ENCODE measurements around the gene LRRFIP1. TPM values are rescaled to one million over a fixed set of nuclear protein-coding genes. Genes with fewer than 3 reads are reported as not detected.

The LRRFIP1 gene
- total RNA-seq, 1 donor, result 64.3 TPM

DNA sequence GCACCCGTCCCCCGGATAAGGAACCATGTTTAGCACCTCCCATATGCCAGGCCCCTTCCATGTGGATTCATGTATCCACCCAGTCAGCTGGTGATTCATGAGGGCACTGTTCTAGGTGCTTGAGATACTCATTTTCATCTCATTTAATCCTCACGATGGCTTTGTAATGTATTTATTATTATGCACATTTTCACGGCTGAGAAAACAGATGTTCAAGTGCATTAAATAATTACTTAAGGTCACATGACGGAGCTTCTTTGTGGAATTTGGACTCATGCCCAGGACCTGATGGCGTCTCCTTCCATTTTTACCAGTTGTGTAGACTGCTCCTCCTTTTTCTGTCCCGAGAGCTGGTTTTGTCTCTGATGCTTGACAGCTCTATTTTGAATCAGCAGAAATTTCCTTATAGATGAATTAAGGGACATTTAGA is 99.0 kb downstream of the LRRFIP1 start:
- DNase-seq (ENCODE audit: low read depth), result peak; percentile 87
- TF ChIP-seq, protein P1, sequence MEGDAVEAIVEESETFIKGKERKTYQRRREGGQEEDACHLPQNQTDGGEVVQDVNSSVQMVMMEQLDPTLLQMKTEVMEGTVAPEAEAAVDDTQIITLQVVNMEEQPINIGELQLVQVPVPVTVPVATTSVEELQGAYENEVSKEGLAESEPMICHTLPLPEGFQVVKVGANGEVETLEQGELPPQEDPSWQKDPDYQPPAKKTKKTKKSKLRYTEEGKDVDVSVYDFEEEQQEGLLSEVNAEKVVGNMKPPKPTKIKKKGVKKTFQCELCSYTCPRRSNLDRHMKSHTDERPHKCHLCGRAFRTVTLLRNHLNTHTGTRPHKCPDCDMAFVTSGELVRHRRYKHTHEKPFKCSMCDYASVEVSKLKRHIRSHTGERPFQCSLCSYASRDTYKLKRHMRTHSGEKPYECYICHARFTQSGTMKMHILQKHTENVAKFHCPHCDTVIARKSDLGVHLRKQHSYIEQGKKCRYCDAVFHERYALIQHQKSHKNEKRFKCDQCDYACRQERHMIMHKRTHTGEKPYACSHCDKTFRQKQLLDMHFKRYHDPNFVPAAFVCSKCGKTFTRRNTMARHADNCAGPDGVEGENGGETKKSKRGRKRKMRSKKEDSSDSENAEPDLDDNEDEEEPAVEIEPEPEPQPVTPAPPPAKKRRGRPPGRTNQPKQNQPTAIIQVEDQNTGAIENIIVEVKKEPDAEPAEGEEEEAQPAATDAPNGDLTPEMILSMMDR (IDR thresholded peaks at IDR 0.05; ENCODE audit: insufficient read depth, low read depth, low read length), result no peak

DNA sequence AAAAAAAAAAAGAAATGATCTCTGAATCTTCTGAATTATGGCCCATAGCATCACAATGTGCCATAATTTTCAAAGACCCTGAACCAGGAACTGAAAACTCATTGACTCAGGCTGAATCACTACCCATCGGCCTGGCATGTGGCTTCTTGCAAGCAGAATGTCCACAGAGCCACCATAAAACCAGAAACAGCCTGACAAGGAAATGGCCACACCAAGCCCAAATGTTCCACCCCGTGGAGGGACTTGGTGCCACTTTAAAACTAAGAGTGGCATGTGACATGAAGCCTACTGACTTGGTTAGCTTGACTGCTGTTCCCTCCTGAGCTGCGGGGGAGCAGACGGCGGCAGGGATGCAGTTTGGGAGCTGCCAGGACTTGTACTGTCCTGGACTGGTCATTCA is 100.0 kb downstream of the LRRFIP1 start:
- H3K4me3 ChIP-seq (ENCODE audit: low read depth, low read length), result no peak overlapping the region
- TF ChIP-seq, protein P1 (IDR thresholded peaks at IDR 0.05; ENCODE audit: insufficient read depth, low read depth, low read length), result no peak
- DNase-seq (ENCODE audit: low read depth), result no peak

More for the DNA sequence above, 99.0 kb downstream of the LRRFIP1 start:
- no peak overlapping the region for H3K4me3 ChIP-seq (ENCODE audit: low read depth, low read length)

- DNase-seq (ENCODE audit: low read depth), result no peak
- TF ChIP-seq, protein P1 (IDR thresholded peaks at IDR 0.05; ENCODE audit: insufficient read depth, low read depth, low read length), result no peak
- H3K4me3 ChIP-seq (ENCODE audit: low read depth, low read length), result no peak overlapping the region
Measured at GRCh38 chr2:237729681-237730475, 102.5 kb downstream of the LRRFIP1 start.

- TF ChIP-seq, protein P1 (IDR thresholded peaks at IDR 0.05; ENCODE audit: insufficient read depth, low read depth, low read length), result no peak
- DNase-seq (ENCODE audit: low read depth), result peak; percentile 52
- H3K4me3 ChIP-seq (ENCODE audit: low read depth, low read length), result no peak overlapping the region
Measured at GRCh38 chr2:237731663-237732062, 104.3 kb downstream of the LRRFIP1 start.

GRCh38 chr2:237732070-237732469 is 104.7 kb downstream of the LRRFIP1 start:
- TF ChIP-seq, protein P1 (IDR thresholded peaks at IDR 0.05; ENCODE audit: insufficient read depth, low read depth, low read length), result no peak
- no peak for DNase-seq (ENCODE audit: low read depth)
- no peak overlapping the region for H3K4me3 ChIP-seq (ENCODE audit: low read depth, low read length)

GRCh38 chr2:237732790-237733381 is 105.5 kb downstream of the LRRFIP1 start:
- TF ChIP-seq, protein P1 (IDR thresholded peaks at IDR 0.05; ENCODE audit: insufficient read depth, low read depth, low read length), result no peak
- H3K4me3 ChIP-seq (ENCODE audit: low read depth, low read length), result no peak overlapping the region
- DNase-seq (ENCODE audit: low read depth), result peak; percentile 49
